RWPE1 (cell line): ENCODE measurements around the gene ARNT2.
A peak's percentile ranks its signal among the peaks of the same experiment; 100 is the strongest.

Experiments
- CTCF ChIA-PET: fragments of 350-600 bp; sonication (Branson Sonifier 250); formaldehyde crosslinking; extraction: SDS; loops from one replicate; lab custom pipeline; 2021; lab: Yijun Ruan, JAX
- POLR2A ChIA-PET: fragments of 400-600 bp; formaldehyde crosslinking; extraction: SDS; loops from one replicate; lab custom pipeline; 2020; ENCODE audit warnings: antibody characterized with exemption; ENCODE audit not compliant: low non-redundant PET; lab: Yijun Ruan, JAX
- DNase-seq: peaks from one replicate; pipeline ENCODE4 v3.0.0; 2012; ENCODE audit warnings: low spot score
- H3K27ac ChIP-seq: fragments of 450-650 bp; 2 replicates; pipeline ENCODE4 v1.5.1; 2017
- CTCF ChIP-seq: fragments of 450-650 bp; conservative IDR thresholded peaks from 2 replicates; pipeline ENCODE4 v1.5.1; 2017; ENCODE audit warnings: low read depth, mild to moderate bottlenecking

Gene ARNT2

DNA sequence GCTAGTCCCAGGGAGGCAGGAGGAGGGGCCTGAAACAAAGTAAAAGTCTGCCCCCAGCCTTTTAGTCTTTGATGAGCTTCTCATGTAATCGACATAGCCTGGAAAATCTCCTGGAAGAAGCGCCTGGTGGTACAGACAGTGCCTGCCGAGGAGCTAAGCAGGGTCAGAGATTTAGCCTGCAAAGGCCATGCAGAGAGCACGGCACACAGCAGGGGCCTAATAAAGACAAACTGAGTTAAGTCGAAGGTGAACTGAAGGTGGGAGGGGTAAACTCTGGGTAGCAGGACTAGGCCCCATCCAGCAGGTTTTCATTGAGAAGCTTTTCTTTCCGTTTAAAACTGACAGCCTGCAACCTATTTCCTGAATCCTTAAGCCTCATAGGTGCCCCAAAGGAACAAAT, 175.4 kb downstream of the ARNT2 start:
- peak overlapping the region; percentile 99 for H3K27ac ChIP-seq
- DNase-seq: no peak
- no peak for TF ChIP-seq CTCF
- POLR2A ChIA-PET: interaction anchor here (0.7 to 0.8 kb wide), 2 partner anchors 116 to 118 kb away, joined by 3 to 5 read pairs; no protein-coding TSS in a partner anchor
- CTCF ChIA-PET: interaction anchor here (1.0 to 3.0 kb wide), 5 partner anchors 12 to 390 kb away, joined by 3 to 16 read pairs (median 3); partner anchors contain the start of gene CEMIP

DNA sequence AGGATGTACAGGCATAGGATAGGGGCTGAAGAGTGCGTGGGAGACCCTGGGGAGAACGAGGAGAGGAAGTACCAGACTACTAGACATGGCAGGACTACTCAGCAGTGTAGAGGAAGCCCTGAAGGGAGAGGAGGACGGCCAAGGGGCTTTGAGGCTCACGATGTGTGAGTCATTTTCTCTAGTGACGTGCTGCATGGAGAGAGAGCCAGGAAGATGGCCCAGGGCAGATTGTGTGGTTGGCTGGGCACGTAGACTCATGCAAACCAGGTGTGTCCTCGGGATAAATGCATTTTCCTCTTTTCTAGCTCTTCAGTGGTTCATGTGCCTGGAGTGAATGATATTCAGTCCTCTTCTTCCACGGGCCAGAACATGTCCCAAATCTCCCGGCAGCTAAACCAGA, 175.9 kb downstream of the ARNT2 start:
- ChIA-PET POLR2A (interaction anchor here (0.7 to 0.8 kb wide), 2 partner anchors 116 to 117 kb away, joined by 3 to 5 read pairs; no protein-coding TSS in a partner anchor), CTCF (interaction anchor here (0.6 to 3.0 kb wide), 6 partner anchors 12 to 199 kb away, joined by 3 to 16 read pairs (median 3); partner anchors contain the start of gene CEMIP)
- peak; percentile 94 for DNase-seq
- no peak for TF ChIP-seq CTCF
- peak overlapping the region; percentile 99 for H3K27ac ChIP-seq

GRCh38 chr15:80580536-80581260, 176.5 kb downstream of the ARNT2 start:
- DNase-seq: no peak
- TF ChIP-seq CTCF: no peak
- ChIA-PET CTCF (interaction anchor here (0.6 to 3.0 kb wide), 5 partner anchors 13 to 199 kb away, joined by 3 to 16 read pairs (median 3); partner anchors contain the start of gene CEMIP), POLR2A (interaction anchor here (0.7 to 0.8 kb wide), 2 partner anchors 115 to 117 kb away, joined by 3 to 5 read pairs; no protein-coding TSS in a partner anchor)
- peak overlapping the region; percentile 99 for H3K27ac ChIP-seq

DNA sequence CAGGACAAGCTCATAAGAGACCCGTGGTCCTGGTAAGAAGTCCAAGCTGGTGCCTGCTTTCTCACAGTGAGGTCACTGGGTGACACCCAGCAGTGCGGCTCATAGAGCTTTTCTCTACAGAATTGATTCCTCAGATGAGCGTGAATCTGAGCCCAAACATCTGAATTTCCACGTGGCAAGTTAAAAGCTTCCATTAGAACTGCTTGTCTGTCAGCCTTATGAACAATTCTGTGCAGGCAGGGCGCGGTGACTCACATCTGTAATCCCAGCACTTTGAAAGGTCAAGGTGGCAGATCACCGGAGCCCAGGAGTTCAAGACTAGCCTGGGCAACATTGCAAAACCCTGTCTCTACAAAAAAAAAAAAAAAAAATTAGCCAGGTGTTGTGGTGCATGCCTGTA, 177.8 kb downstream of the ARNT2 start:
- CTCF ChIA-PET: interaction anchor here (0.7 to 3.0 kb wide), 3 partner anchors 14 to 114 kb away, joined by 3 to 16 read pairs (median 6); no protein-coding TSS in a partner anchor
- TF ChIP-seq CTCF: no peak
- peak; percentile 33 for DNase-seq
- POLR2A ChIA-PET: no interaction called here
- peak overlapping the region; percentile 99 for H3K27ac ChIP-seq

- H3K27ac ChIP-seq: peak overlapping the region; percentile 99
- ChIA-PET POLR2A (no interaction called here), CTCF (interaction anchor here (0.7 kb wide), 1 partner anchor 110 kb away, joined by 6 read pairs; no protein-coding TSS in a partner anchor)
- no peak for TF ChIP-seq CTCF
- no peak for DNase-seq
Measured at GRCh38 chr15:80582816-80583423, 178.7 kb downstream of the ARNT2 start.

GRCh38 chr15:80584561-80584964, 180.4 kb downstream of the ARNT2 start:
- TF ChIP-seq CTCF: no peak
- H3K27ac ChIP-seq: peak overlapping the region; percentile 55
- POLR2A ChIA-PET: no interaction called here
- DNase-seq: no peak
- CTCF ChIA-PET: no interaction called here
